Calu3 (cell line): ENCODE results near the gene MRNIP. TPM values are rescaled to one million over a fixed set of nuclear protein-coding genes. Genes with fewer than 3 reads are reported as not detected.

ENCODE experiments used
- BruUV-seq: library from RNA; stranded (reverse); fragments of 400-500 nt; replicated peaks from 2 replicates; lab custom pipeline; 2021; lab: Mats Ljungman, UMichigan
- CTCF ChIA-PET: fragments of 300-600 bp; sonication (Branson Sonifier 250); formaldehyde crosslinking; loops from one replicate; lab custom pipeline; 2022; ENCODE audit warnings: antibody characterized with exemption; lab: Charles Lee
- DNase-seq: peaks from one replicate; pipeline ENCODE4 v3.0.0; 2022
- H3K27ac Mint-ChIP-seq: one replicate; pipeline ENCODE4 v1.8.0; 2022; ENCODE audit warnings: mixed read lengths; ENCODE audit not compliant: unreplicated experiment
- H3K27me3 Mint-ChIP-seq: one replicate; pipeline ENCODE4 v1.8.0; 2022; ENCODE audit warnings: mixed read lengths; ENCODE audit not compliant: unreplicated experiment
- H3K36me3 Mint-ChIP-seq: one replicate; pipeline ENCODE4 v1.8.0; 2022; ENCODE audit warnings: mild to moderate bottlenecking, moderate library complexity, mixed read lengths; ENCODE audit not compliant: insufficient read depth, unreplicated experiment
- H3K4me1 Mint-ChIP-seq: one replicate; pipeline ENCODE4 v1.8.0; 2022; ENCODE audit warnings: mild to moderate bottlenecking, low read depth, mixed read lengths; ENCODE audit not compliant: unreplicated experiment
- H3K4me3 Mint-ChIP-seq: one replicate; pipeline ENCODE4 v1.8.0; 2022; ENCODE audit warnings: mild to moderate bottlenecking, low read depth, moderate library complexity, mixed read lengths; ENCODE audit not compliant: unreplicated experiment
- H3K9me3 Mint-ChIP-seq: one replicate; pipeline ENCODE4 v1.8.0; 2022; ENCODE audit warnings: low read depth, mixed read lengths; ENCODE audit not compliant: unreplicated experiment
- intact Hi-C: fragments of 100-400 bp; cut with micrococcal nuclease; formaldehyde crosslinking; loops from one replicate; pipeline ENCODE4 v1.10.0; 2022; ENCODE audit not compliant: unreplicated experiment
- total RNA-seq: library from RNA; stranded (reverse); gene quantifications from 2 replicates; pipeline ENCODE4 v1.2.3, GENCODE V29; 2022
- TF ChIP-seq, protein P1 (sequence below): fragments of 200-600 bp; IDR thresholded peaks from one replicate; pipeline ENCODE4 v1.8.0; 2022; ENCODE audit warnings: antibody characterized with exemption; ENCODE audit not compliant: unreplicated experiment

MRNIP gene
- total RNA-seq, 1 experiment from 2014 or later, result 47.1 TPM

DNA sequence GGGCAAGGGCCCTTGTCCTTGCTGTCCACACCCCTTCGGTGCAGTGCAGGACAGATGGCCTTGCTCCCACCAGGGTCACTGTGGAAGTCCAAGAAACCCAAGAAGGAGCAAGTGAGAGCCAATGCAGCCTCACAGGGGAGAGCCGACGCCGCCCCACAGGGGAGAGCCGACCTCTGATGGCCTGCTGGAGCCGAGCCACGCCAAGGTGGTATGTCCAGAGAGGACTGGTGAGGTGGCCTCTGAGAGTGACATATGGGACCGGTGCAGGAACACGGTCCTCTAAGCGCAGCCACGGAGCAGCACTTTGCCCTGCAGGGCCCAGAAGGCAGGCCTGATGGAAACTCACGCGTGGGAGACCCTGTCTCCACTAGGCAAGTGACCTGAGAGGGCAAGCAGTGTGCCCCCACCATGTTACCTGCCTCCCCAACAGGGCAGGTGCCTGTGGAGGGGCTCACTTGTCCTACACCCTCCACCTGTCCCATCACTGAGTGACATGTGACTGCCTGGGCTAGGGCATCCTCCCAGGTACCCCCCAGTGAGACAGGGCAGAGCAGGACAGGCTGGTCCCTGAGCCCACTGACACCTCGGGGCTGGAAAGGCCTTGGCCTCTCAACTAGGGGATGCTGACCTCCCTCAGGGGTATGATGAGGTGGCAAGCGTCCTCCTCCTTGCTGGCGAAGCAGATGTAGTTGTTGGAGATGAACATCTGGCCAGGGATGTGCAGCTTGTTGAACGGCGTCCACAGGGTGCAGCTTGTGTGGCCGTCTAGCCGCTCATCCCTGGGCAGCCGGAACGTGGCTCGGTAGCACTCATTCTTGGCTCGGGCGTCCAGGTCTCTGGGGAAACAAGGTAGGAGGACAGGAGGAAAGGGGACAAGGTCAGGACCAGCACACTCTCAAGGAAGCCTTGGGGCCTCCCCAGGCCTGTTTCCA is 32.4 kb upstream of the MRNIP start:
- Mint-ChIP-seq H3K36me3 (peaks cover 57% of the 10 kb centered on the region), H3K27ac (no peak overlapping the region), H3K4me3 (no peak overlapping the region), H3K27me3 (no peaks in the 10 kb centered on the region), H3K9me3 (peaks cover 4% of the 10 kb centered on the region), H3K4me1 (no peaks in the 10 kb centered on the region)
- CTCF ChIA-PET, result no interaction called here
- no peak for DNase-seq
- intact Hi-C loops, result no loop called here
- no TSS peak for BruUV-seq
- TF ChIP-seq, protein P1, sequence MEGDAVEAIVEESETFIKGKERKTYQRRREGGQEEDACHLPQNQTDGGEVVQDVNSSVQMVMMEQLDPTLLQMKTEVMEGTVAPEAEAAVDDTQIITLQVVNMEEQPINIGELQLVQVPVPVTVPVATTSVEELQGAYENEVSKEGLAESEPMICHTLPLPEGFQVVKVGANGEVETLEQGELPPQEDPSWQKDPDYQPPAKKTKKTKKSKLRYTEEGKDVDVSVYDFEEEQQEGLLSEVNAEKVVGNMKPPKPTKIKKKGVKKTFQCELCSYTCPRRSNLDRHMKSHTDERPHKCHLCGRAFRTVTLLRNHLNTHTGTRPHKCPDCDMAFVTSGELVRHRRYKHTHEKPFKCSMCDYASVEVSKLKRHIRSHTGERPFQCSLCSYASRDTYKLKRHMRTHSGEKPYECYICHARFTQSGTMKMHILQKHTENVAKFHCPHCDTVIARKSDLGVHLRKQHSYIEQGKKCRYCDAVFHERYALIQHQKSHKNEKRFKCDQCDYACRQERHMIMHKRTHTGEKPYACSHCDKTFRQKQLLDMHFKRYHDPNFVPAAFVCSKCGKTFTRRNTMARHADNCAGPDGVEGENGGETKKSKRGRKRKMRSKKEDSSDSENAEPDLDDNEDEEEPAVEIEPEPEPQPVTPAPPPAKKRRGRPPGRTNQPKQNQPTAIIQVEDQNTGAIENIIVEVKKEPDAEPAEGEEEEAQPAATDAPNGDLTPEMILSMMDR, result no peak

DNA sequence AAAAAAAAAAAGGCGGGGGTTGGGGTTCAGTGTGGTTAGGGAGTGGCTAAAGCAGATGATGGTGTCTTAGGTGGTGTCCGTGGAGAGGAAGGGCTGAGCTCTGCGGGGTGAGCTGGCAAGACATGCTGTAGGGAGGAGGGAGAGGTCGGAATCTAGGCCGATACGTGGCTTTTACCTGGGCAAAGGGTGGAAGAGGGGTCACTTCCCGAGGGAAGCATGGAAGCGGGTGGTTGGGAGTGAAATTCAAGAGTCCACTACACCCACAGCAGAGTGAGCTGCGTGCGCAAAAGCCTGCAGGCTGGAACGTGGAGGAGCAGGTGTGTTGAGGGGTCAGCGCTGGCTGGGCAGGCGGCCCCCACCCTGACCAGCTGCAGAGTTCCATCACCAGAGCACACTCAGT is 31.3 kb upstream of the MRNIP start:
- H3K27me3 Mint-ChIP-seq, result no peaks in the 10 kb centered on the region
- peaks cover 8% of the 10 kb centered on the region for H3K9me3 Mint-ChIP-seq
- DNase-seq, result no peak
- BruUV-seq, result no TSS peak
- H3K27ac Mint-ChIP-seq, result no peak overlapping the region
- TF ChIP-seq, protein P1, result no peak
- peaks cover 64% of the 10 kb centered on the region for H3K36me3 Mint-ChIP-seq
- intact Hi-C loops, result no loop called here
- CTCF ChIA-PET, result no interaction called here
- no peaks in the 10 kb centered on the region for H3K4me1 Mint-ChIP-seq
- no peak overlapping the region for H3K4me3 Mint-ChIP-seq

DNA sequence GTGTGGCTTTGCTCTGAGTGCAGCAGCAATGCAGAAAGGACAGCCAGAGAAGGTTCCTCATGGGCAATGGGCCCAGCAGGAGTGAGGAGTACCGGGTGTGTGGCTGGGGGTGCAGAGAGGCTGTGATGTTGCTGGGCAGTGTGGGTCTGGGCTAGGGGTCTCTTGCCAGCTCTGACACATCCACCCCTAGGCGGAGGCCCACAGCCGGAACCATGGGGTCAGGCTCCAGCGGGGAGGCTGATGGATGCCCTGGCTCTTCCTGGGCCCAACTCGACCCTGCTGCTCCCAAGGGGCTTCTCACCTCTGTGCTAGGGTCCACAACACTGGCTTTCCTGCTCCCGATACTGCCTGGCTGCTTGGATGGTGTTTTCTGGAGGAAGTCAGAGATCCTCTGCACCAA is 29.2 kb upstream of the MRNIP start:
- H3K4me3 Mint-ChIP-seq, result no peak overlapping the region
- TF ChIP-seq, protein P1, result no peak
- BruUV-seq, result no TSS peak
- intact Hi-C loops, result no loop called here
- DNase-seq, result no peak
- H3K4me1 Mint-ChIP-seq, result no peaks in the 10 kb centered on the region
- no peaks in the 10 kb centered on the region for H3K27me3 Mint-ChIP-seq
- no peak overlapping the region for H3K27ac Mint-ChIP-seq
- peaks cover 14% of the 10 kb centered on the region for H3K9me3 Mint-ChIP-seq
- peaks cover 74% of the 10 kb centered on the region for H3K36me3 Mint-ChIP-seq
- CTCF ChIA-PET, result no interaction called here

DNA sequence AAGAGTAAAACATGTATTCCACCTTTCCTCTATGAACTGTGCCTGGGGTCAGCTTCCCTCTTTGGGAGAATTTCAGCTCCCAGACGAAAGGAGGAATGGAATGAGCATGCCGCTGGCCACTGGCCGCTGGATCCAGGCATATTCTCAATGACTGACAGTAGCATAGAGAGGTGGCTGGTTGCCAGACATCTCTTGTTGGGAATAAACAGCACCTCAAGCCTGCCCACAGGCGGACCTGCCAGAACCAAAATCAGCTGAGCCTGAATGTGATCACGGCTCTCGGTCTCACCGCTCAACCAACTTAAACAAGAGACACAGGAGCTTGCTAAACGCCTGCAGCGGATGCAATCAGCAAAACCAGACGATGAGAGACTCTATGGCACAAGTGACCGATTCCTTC is 28.5 kb upstream of the MRNIP start:
- Mint-ChIP-seq H3K4me1 (no peaks in the 10 kb centered on the region), H3K27me3 (no peaks in the 10 kb centered on the region), H3K4me3 (no peak overlapping the region), H3K9me3 (peaks cover 14% of the 10 kb centered on the region), H3K36me3 (peaks cover 72% of the 10 kb centered on the region), H3K27ac (no peak overlapping the region)
- intact Hi-C loops, result no loop called here
- TF ChIP-seq, protein P1, result no peak
- no peak for DNase-seq
- BruUV-seq, result TSS peak; percentile 4
- CTCF ChIA-PET, result no interaction called here
